Epidermal melanocyte (primary cell): ENCODE measurements around the gene GRHPR.
"Not testable (repeated sequence)": the region's sequence is repeated elsewhere in the genome, so short reads cannot be mapped to it uniquely, and the experiment has no call there.

ENCODE experiments used
- DNase-seq: peaks from one replicate; pipeline ENCODE4 v3.0.0; 2011; ENCODE audit warnings: low spot score; ENCODE audit not compliant: insufficient read length

GRHPR gene

DNA sequence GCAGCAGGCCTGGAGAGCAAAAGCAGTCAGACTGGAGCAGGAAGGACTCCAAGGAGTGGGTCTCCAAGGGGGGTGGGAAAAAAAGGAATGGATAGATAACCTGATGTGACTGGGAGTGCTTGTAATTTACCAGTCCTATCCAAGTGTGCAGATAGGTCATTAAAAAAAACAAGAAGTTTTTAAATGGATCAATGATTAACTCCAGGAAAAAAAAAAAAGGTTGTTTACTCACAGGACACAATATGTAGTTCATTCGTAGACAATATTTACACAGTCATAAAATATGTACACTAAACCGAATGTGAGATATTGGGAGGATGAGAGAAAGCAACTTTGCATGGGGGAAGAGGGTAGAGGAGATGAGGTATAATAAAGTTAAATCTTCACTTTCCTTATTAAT lies 22.4 kb downstream of the GRHPR start:
- no peak for DNase-seq

DNA sequence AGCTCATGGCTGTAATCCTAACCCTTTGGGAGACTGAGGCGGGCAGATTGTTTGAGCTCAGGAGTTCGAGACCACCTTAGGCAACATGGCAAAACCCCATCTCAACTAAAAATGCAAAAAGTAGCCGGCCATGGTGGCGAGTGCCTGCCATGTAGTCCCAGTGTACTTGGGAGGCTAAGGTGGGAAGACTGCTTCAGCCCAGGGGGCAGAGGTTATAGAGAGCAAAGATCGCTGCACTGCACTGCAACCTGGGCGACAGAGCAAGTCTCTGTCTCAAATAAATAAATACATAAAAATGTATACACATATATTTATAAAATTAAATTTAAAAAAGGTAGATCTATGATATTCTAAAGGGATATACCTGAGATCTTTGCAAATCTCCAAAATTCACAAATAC lies 23.3 kb downstream of the GRHPR start:
- no peak for DNase-seq

DNA sequence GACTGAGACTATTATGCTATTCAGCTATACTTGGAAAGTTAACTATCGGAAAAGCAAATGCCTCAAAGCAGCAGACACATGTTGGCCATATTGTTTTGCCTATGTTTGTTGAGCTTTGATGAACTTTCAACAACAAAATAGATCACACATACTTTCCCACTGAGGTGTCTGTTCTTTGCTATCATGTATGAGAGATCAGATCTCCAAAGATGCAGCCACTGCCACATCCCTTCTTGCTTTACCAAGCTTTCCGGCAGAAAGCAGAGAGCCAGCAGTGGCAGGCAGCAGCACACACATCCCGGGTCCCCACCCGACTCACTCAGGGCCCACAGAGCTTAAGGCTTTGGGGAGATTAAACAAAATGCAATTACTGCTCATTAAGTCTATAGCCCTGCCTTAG lies 23.9 kb downstream of the GRHPR start:
- no peak for DNase-seq

DNA sequence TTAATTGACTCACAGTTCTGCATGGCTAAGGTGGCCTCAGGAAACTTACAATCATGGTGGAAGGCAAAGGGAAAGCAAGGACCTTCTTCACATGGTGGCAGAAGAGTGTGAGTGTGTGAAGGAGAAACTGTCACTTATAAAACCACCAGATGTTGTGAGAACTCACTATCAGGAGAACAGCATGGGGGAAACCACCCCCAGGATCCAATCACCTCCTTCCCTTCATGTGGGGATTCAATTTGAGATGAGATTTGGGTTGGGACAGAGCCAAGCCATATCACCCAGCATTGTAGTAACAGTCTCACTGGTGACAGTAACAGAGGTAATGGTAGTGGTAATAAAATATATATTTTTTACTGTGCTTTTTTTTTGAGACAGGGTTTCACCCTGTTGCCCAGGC lies 24.6 kb downstream of the GRHPR start:
- DNase-seq, result no peak

DNA sequence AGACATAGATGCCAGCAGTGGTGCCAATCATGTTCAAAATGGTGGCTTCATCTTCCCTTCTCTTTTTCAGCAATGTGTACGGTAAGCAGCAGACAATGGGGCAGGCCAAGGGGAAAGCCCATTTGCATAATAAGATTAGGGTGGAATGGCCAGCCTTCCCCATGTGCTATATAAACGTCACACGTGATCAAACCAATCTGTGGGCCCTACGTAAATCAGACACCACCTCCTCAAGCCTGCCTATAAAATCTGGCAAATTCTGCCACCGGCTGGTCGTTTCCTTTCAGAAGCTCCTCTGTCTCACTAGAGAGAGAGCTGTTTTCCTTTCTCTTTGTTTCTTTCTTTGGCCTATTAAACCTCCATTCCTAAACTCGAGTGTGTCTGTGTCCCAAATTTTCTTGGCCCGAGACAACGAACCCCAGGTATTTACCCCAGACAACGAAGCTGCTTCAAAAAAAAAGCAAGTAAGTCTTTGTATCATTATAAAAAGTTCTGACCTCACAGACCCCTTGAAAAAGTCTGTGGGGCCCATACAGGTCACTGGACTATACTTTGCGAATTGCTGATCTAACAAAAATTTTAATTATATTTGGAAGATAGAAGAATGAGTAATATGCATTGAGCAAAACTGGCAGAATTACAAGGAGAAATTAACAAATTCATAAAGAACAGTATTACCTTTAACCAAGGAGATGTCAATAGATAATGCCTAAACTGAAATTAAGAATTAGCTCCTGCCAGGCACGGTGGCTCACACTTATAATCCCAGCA lies 27.6 kb downstream of the GRHPR start:
- no peak for DNase-seq

DNA sequence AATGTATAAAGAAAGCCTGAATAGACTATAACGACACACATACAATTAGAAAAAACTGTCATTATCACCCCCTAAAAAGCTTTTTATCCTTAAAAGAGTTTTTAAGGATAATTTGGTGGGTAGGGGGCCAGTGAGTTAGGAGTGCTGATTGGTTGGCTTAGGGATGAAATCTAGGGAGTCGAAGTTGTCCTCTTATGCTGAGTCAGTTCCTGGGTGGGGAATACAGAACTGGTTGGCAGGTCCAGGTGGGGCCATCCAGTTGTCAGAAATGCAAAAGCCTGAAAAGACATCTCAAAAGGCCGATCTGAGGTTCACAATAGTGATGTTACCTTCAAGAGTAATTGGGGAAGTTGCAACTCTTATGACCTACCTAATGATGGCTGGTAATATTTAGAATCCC lies 29.1 kb downstream of the GRHPR start:
- no peak for DNase-seq

DNA sequence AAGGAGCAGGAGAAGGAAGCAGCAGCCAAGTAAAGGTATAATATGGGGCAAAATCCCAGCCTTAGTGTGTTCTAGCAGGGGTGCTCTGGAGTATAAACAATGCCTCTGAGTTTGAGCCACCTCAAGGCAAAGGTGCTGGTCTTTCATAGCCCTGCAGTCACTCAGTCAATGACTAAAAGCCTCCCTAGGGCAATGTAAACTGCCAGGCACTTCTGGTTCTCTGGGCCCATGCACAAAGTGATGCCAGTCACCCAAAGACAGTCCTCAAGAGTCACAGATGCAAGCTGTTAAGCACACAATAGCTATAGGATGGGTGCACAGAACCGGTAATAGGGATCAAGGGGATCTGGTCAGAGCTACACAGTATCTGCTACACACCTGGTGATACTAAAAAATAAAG lies 30.1 kb downstream of the GRHPR start:
- no peak for DNase-seq

DNA sequence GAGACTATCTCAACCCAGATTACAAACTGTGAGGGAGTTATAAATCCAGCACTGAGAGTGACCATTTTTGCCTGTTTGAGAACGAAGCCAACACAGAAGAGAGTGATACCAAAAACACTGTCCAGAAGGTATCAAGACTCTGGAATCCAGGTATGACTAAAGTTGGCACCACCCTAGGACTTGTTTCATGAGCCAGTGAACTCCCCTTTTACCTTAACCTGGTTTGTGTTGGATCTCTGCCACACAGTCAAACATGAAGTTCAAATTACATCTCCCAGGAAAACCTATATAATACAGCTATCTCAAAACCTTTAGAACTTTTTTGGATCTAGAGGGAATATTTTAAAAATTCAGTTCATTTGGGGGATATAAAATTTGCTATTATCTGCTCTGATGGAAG lies 31.3 kb downstream of the GRHPR start:
- no peak for DNase-seq

DNA sequence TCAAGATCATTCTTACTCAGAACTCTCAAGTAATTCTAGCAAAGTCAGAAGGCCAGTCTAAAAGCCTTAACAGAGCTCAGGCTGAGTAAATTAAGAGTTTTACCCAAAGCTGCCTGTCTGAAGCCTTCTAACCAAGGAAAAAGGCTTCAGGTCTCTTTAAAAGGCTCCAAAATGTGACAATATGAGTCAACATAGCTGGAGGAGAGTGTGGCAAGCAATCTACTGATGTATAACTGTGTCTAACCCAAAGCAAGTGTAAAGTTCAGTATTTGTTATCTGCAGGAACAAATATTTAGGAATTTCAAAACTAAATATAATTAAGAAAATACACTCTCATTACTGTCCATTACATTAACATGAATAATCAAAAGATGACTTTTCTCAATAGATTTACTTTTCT lies 31.7 kb downstream of the GRHPR start:
- no peak for DNase-seq

DNA sequence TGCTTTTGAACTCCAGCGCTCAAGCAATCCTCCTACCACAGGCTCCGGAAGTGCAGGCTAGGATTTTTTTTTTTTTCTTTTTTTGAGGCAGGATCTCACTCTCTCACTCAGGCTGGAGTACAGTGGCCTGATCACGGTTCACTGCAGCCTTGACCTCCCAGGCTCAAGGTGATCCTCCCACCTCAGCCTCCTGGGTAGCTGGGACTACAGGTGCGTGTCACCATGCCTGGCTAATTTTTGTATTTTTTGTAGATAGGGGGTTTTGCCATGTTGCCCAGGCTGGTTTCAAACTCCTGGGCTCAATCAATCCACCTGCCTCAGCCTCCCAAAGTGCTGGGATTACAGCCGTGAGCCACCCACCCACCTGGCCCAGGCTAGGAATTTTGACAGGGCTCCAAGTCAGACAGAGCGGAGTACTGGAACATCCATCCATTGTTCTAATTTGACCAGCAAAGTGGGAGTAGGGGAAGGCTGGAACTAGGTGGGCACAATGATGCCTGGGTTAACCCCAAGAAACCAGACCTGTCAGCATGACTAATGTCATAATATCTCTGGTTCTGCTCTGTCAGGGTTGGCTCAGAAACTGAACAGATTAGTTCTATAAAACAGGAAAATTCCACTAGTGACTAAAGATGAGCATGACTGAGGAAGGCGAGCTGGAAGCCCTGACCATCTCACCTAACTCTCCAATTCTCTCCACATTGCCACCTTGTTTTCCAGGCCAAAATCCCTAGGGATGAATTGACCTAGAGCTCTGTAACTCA lies 33.6 kb downstream of the GRHPR start:
- no peak for DNase-seq

DNA sequence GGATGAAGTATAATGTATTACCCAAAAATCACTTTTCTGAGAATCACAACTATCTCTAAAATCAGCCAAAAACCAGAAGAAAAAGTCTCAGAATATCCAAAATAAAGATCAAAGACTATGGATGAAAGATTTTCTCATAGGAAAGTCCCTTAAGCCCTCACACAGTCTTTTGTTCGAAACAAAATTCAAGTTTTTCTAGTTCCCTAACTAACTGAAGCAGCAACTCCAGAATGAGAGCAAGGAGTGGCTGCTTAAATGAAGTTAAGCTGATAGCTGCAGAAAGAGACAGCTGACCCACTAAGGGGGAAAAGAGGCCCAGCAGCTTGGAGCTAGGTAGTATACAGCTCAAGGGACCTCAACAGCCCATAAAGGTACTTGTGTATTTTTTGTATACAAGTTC lies 34.3 kb downstream of the GRHPR start:
- DNase-seq, result no peak

DNA sequence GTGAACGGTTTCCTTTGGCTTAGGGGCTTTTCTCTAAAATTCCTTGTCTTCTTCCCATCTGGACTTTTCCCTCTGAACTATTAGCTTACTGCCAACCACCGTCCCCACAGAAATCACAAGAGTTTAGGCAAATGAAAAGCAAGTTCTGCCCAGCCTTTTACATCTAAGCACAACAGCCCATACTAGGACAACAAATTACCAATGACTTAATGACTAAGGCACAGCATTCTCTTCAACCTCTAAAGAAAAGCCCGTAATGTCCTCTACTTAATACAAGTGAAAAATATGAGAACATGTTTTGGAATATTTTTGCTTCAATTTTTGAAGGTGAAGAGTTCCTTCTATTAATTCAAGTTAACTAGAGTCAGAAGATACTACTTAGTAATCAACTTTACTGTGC lies 41.5 kb downstream of the GRHPR start:
- no peak for DNase-seq

DNA sequence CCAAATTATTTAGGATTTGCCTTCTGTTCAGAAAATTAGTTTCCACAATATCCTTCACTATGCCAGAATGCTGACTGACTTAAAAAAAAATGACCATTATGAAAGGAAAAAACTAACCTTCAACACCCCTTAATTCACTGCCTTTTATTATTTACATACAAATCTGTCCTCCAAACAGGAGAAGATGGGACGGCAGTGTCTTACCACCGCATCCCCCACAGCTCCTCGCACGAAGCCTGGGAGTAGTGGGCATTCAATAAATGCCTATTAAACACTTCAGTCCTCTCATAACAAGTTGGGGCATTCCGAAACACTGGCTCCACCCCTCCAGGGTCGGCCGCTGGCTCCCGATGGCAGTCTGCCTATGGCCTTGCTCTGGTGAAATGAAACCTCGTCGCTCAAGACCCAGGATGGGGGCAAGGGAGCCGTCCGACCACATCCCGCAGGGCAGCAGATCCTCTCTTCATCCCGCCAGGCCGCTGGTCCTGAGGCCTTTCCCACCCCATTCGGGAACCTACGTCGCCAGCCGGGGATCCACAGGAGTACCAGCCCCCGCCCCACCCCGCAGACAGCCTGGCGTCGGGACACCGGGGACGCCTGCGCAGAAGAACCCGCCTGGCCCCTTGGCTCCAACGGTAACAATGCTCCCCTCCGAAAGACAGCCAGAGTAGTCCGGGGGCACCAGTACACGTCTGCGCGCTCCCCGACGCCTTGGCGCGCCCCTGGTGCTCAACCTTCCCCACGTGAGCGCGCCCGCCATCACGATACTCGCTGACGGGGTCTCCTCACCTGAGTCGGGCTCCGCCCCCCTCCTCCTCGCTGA lies 42.1 kb downstream of the GRHPR start:
- peak; percentile 37 for DNase-seq

DNA sequence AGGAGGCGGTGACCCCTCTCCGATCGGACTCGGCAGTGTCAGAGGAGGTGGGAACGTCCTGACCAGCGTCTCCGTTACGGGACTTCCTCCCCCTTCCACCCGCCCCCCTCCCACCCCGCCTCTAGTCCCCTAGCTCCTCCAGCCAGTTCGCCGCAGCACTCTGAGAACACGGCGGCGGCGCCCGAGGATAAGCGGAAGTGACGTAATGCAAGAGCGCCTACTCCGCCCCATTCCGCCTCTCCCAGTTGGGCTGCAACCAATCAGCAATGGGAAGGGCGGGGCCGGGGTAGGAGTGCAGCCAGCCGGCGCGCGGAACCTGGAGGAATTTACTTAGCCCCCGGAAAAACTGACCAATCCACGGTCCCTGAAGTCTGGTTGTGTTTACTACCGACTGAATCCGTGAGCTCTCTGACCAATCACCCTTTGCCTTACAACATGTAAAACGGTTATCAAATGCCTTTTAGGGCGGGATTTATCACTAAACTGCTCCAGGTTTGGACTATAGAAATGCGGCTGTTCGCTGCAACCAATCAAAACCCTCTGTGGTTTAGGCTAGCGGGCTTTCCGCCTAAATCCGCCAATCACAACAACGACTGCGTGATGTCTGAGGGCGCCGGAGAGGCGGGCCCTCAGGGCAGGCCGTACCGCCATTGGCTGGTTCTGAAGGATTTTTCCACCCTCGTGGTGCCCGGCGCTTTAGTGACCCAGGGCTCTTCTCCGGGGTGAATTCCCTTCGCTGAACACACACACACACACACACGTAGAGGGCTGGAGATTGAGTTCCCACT lies 42.9 kb downstream of the GRHPR start, which contains the start of gene ZBTB5:
TSS of gene ZBTB5 (minus strand) at position 202 of the 788 bp plus-strand sequence. CDS start 22,899 bp downstream, outside the sequence.
- peak; percentile 91 for DNase-seq

DNA sequence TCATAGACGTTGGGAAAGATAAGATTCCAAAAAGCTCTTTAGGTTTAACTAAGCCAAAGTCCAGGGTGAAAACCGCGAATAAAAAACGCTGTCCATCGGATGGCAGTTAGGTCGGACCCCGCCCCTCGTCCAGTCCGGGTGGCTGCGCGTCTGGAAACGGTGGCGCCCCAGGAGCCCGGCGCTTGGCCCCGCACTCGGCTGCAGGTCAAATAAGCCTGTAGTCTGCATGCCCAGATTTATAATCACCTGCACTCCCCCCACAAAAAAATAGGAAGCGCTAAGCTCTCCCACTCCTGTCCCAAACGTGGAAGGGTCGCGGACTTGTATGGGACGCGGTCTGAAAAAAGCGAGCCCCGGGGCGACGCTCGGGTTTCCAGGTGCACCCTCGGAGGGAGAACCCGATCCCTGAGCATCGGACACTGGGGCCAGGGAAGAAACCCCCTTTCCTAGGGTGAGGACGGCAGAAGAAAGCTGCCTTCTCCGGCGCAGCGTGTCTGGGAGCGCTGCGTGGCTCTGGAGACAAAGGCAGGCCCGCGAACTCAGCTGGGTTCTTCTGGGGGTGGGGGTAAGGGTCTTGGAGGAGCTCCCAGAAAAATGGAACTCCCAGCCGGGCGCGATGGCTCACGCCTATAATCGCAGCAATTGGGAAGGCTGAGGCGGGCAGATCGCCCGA lies 43.7 kb downstream of the GRHPR start:
- DNase-seq, result no peak

DNA sequence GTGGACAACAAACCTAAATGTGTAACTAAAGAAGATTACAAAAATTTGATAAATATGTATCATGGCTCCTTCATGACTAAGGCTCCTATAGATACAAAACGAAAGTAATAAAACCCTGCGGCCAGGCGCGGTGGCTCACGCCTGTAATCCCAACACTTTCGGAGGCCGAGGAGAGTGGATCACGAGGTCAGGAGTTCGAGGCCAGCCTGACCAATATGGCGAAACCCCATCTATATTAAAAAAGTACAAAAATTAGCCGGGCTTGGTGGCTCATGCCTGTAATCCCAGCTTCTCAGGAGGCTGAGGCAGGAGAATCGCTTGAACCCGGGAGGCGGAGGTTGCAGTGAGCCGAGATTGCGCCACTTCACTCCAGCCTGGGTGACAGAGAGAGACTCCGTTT lies 45.0 kb downstream of the GRHPR start:
- not testable (repeated sequence) for DNase-seq

DNA sequence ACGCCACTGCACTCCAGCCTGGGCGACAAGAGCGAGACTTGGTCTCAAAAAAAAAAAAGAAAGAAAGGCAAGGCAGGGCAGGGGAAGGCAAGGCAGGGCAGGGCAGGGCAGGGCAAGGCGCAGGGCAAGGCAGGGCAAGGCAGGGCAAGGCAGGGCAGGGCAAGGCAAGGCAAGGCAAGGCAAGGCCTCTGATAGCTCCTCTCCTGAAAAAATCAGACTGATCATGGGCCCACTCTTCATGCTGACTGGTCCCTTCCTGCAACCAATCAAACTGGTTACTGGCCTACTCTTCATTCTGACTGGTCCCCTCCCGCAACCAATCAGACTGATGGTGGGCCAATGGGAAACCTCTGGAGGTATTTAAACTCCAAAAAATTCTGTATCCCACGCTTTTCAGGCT lies 46.1 kb downstream of the GRHPR start:
- no peak for DNase-seq

DNA sequence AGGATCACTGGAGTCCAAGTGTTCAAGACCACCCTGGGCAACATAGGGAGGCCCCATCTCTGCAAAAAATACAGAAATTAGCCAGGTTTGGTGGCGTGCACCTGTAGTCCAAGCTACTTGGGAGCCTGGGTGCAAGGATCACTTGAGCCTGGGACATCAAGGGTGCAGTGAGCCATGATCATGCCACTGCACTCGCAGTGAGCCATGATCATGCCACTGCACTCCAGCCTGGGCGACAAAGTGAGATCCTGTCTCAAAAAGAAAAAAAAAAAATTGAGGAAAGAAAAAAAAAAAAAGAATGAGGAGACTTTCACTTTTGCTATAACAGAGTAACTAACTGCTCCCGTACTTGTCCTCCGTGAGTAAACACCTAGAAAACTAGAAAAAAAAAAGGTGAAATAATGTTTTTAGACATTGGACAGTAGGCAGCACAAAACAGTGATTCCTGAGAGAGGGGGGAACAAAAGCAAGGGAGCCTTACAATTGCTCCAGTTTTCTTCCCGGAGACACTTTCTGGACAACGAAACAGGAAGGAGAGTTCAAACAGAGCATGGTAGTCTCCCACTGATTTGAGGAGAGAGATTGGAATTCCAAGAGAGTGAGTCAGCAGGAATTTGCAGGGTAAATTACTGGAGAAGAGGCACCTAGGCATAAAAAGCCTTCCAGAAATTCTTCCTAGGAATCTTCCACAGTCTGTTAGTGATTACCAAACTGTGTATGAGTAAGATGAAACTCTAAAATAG lies 49.6 kb downstream of the GRHPR start:
- no peak for DNase-seq

DNA sequence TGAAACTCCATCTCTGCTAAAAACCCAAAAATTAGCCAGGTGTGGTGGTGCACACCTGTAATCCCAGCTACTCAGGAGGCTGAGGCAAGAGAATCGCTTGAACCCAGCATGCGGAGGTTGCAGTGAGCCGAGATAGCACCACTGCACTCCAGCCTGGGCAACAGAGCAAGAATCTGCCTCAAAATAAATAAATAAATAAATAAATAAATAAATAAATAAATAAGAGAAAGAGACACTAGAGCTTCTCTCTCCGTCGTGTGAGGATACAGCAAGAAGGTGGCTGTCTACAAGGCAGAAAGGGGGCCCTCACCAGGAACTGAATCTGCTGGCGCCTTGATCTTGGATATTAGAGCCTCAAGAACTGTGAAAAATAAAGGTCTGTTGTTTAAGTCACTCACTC lies 51.5 kb downstream of the GRHPR start:
- not testable (repeated sequence) for DNase-seq

DNA sequence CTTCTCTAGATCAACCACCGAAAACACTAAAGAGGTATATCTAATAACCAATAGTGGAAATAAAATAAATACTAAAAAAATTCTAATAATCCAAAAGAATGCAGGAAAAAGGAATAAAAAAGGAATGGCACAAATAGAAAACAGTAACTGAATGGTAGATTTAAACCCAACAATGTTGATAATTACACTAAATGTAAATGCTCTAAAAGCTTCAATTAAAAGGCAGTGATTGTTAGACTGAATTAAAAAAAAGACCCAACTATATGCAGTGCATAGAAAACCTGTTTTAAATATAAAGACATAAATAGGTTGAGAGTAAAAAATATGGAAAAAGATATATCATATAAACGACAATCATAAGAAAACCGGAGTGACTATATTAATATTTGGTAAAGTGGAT lies 51.9 kb downstream of the GRHPR start:
- no peak for DNase-seq
